GM13976 (cell line): ENCODE results near the gene RTN4IP1.
"Not testable (repeated sequence)": the region's sequence is repeated elsewhere in the genome, so short reads cannot be mapped to it uniquely, and the experiment has no call there.

Source experiments
- DNase-seq: peaks from one replicate; pipeline ENCODE4 v3.0.0; 2012; ENCODE audit warnings: low spot score
- in situ Hi-C: fragments of 300-500 bp; cut with MboI; formaldehyde crosslinking; loops from one replicate; pipeline ENCODE4 v1.12.0; 2022; ENCODE audit warnings: low sequenced_read_pairs, mixed read lengths, inconsistent platforms; ENCODE audit not compliant: unreplicated experiment
- TF ChIP-seq, protein P1 (sequence below): IDR thresholded peaks from 2 replicates; pipeline ENCODE4 v1.5.1; 2012; ENCODE audit warnings: borderline replicate concordance, mild to moderate bottlenecking; ENCODE audit not compliant: insufficient read depth; ENCODE audit errors: extremely low read depth, missing control alignments, control extremely low read depth

Gene RTN4IP1

DNA sequence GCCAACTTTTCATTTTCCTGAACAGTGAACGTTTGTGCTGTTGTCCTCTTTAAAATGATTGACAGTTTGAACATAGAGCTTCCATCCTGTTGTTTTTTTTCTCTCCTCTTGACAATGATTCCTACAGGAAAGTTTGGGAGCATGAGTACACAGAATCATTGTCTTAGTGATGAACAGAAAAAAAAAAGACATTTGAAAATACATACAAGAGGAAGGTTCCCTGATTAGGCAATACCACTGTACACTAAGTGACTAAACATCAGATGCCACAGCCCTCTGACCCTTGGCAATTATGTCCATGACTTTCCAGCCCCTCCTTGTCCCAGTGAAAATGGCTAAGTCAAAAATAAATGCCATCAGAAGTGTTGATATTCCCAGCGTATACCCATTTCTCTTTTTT lies 71.5 kb downstream of the RTN4IP1 start:
- TF ChIP-seq, protein P1, sequence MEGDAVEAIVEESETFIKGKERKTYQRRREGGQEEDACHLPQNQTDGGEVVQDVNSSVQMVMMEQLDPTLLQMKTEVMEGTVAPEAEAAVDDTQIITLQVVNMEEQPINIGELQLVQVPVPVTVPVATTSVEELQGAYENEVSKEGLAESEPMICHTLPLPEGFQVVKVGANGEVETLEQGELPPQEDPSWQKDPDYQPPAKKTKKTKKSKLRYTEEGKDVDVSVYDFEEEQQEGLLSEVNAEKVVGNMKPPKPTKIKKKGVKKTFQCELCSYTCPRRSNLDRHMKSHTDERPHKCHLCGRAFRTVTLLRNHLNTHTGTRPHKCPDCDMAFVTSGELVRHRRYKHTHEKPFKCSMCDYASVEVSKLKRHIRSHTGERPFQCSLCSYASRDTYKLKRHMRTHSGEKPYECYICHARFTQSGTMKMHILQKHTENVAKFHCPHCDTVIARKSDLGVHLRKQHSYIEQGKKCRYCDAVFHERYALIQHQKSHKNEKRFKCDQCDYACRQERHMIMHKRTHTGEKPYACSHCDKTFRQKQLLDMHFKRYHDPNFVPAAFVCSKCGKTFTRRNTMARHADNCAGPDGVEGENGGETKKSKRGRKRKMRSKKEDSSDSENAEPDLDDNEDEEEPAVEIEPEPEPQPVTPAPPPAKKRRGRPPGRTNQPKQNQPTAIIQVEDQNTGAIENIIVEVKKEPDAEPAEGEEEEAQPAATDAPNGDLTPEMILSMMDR: no peak
- no peak for DNase-seq
- in situ Hi-C loops: loop anchor here (25.0 kb wide), 1 partner anchor 429 kb away; no protein-coding TSS in a partner anchor

- in situ Hi-C loops: loop anchor here (25.0 kb wide), 1 partner anchor 431 kb away; no protein-coding TSS in a partner anchor
- no peak for DNase-seq
Measured at GRCh38 chr6:106556368-106556960, 72.8 kb downstream of the RTN4IP1 start.

GRCh38 chr6:106555767-106556166 lies 73.5 kb downstream of the RTN4IP1 start:
- DNase-seq: no peak
- TF ChIP-seq, protein P1: no peak
- in situ Hi-C loops: loop anchor here (25.0 kb wide), 1 partner anchor 432 kb away; no protein-coding TSS in a partner anchor

More at GRCh38 chr6:106556368-106556960, 72.8 kb downstream of the RTN4IP1 start:
- TF ChIP-seq, protein P1: peak; percentile 16

DNA sequence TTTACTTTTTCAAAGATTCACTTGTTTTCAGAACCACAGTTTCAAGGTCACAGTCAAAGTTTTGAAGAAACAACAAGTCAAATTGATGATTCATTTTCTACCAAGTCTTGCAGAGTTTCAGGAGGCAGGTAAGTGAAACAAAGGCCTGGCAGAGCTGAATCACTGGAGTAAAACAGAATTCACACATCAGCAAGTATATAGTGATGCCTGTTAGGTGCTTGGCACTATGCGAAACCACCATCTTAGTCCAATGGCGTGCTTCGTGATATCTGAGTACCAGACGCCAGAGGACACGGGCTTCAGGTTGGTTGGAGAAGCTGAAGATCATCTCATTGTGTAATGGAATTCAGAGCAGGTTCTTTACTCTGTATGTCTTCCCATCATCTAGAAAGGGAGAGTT lies 75.9 kb downstream of the RTN4IP1 start:
- in situ Hi-C loops: loop anchor here (25.0 kb wide), 1 partner anchor 434 kb away; no protein-coding TSS in a partner anchor
- TF ChIP-seq, protein P1: no peak

DNA sequence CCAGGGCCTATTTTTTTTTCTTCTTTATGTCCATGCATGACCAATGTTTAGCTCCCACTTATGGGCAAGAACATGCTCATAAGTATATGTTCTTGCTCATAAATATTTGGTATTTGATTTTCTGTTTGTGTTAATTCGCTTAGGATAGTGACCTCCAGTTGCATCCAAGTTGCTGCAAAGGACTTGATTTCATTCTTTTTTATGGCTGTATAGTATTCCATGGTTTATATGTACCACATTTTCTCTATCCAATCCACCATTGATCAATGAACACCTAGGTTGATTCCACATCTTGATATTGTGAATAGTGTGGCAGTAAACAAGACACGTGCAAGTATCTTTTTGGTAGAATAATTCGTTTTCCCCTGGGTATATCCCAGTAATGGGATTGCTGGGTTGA lies 78.1 kb downstream of the RTN4IP1 start:
- in situ Hi-C loops: loop anchor here (25.0 kb wide), 1 partner anchor 436 kb away; no protein-coding TSS in a partner anchor
- no peak for DNase-seq
- TF ChIP-seq, protein P1: no peak

More for the DNA sequence above, 75.9 kb downstream of the RTN4IP1 start:
- DNase-seq: no peak

DNA sequence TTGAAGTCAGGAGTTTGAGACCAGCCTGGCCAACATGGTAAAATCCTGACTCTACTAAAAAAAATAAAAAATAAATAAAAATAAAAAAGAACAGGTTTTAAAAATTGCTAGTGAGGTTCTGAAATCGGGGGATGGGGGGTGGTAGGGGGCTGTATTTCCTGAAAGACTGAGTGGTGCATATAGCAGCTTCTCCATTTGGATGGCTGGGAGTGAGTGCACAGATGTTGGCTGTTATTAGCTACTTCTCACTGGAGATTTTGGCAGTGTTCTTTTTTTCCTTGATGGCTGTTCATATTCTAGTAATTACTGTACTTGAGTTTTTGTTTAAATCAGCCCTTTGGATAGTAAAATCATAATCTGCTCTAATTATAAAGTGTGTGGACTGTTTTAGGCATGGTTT lies 79.8 kb downstream of the RTN4IP1 start:
- in situ Hi-C loops: no loop called here
- TF ChIP-seq, protein P1: no peak
- no peak for DNase-seq

GRCh38 chr6:106548926-106549455 lies 80.3 kb downstream of the RTN4IP1 start:
- DNase-seq, in situ Hi-C loops: not testable (repeated sequence)
